GM18861 (cell line): ENCODE results near the gene PCDHGA2.
"Not testable (repeated sequence)": the region's sequence is repeated elsewhere in the genome, so short reads cannot be mapped to it uniquely, and the experiment has no call there.

Experiments
- ATAC-seq: cut with Tn5 transposase; IDR thresholded peaks from one replicate; pipeline ENCODE4 v1.9.1; 2021; ENCODE audit not compliant: unreplicated experiment

The PCDHGA2 gene

GRCh38 chr5:141382469-141383294 is 44.1 kb downstream of the PCDHGA2 start, which contains the start of gene PCDHGA7:
Gene PCDHGA7, plus strand, starts transcription at chr5:141382742. Its CDS starts 158 bp downstream, at chr5:141382900.
- ATAC-seq = no peak

- no peak for ATAC-seq
Measured at GRCh38 chr5:141383345-141383744, 44.8 kb downstream of the PCDHGA2 start.

GRCh38 chr5:141384471-141385267 is 46.1 kb downstream of the PCDHGA2 start:
- ATAC-seq = no peak

GRCh38 chr5:141387557-141388311 is 49.2 kb downstream of the PCDHGA2 start, which contains the start of gene PCDHGB4:
Gene PCDHGB4, plus strand, starts transcription at chr5:141387698. Its CDS starts 187 bp downstream, at chr5:141387885.
- not testable (repeated sequence) for ATAC-seq

GRCh38 chr5:141388661-141389060 is 50.1 kb downstream of the PCDHGA2 start:
- ATAC-seq = no peak

- no peak for ATAC-seq
Measured at GRCh38 chr5:141389153-141390042, 50.8 kb downstream of the PCDHGA2 start.

- ATAC-seq = no peak
Measured at GRCh38 chr5:141392429-141393198, 54.1 kb downstream of the PCDHGA2 start, which contains the start of gene PCDHGA8. Gene PCDHGA8, plus strand, starts transcription at chr5:141392633. Its CDS starts 181 bp downstream, at chr5:141392814.
